K562 (cell line): Measurements from ENCODE around the gene RBFOX1. TPM values are rescaled to one million over a fixed set of nuclear protein-coding genes. Genes with fewer than 3 reads are reported as not detected.

Experiments used
- ATAC-seq: fragments of 200-7000 bp; cut with Tn5 transposase; 3 replicates; pipeline ENCODE4 v1.9.1; 2020; ENCODE audit warnings: moderate library complexity
- BruUV-seq: library from RNA; stranded (reverse); fragments of 400-500 nt; replicated peaks from 2 replicates; lab custom pipeline; 2021; lab: Mats Ljungman, UMichigan
- CTCF ChIA-PET: fragments of 300-600 bp; formaldehyde crosslinking; extraction: SDS; loops from one replicate; lab custom pipeline; 2021; ENCODE audit warnings: low intra/inter-chr PET ratio; lab: Yijun Ruan, JAX
- POLR2A ChIA-PET: fragments of 300-600, 350-650 bp; sonication (Branson Sonifier 250); formaldehyde crosslinking; extraction: SDS; loops from one replicate; lab custom pipeline; 2021; ENCODE audit warnings: antibody characterized with exemption, inconsistent platforms; lab: Yijun Ruan, JAX
- DNase-seq, 4 experiments: peaks; one replicate each; pipeline versions ENCODE4 v3.0.0 to v3.0.0-alpha.2; 2011 to 2018; ENCODE audit warnings: low spot score in 3 of 4, mixed read lengths in 3 of 4; ENCODE audit errors: extremely low read depth in 1 of 4
- FAIRE-seq: peaks from 2 replicates; lab custom pipeline; 2011; peaks lifted over from hg19 to GRCh38; lab: Jason Lieb, UNC
- H2AFZ ChIP-seq: 2 replicates; pipeline ENCODE4 v1.6.0; 2011; ENCODE audit warnings: low read depth, low read length, control low read depth, inconsistent platforms
- H3K27ac ChIP-seq: fragments of 200-600 bp; 3 replicates; pipeline ENCODE4 v1.8.0; 2011; ENCODE audit warnings: low read depth, mild to moderate bottlenecking, control low read depth, inconsistent platforms, low read length, moderate library complexity, mixed read lengths; ENCODE audit errors: extremely low read depth
- H3K27me3 ChIP-seq, 2 experiments: fragments of 300-600 bp in 1 of 2; 2 replicates in 1 of 2; 3 replicates in 1 of 2; pipeline versions ENCODE4 v1.6.0 to v1.8.0; 2011; ENCODE audit warnings: inconsistent platforms in 2 of 2, low read length in 2 of 2, mild to moderate bottlenecking in 1 of 2, mixed read lengths in 1 of 2, moderate library complexity in 1 of 2; ENCODE audit not compliant: control insufficient read depth in 2 of 2, insufficient read depth in 2 of 2
- H3K36me3 ChIP-seq: fragments of 300-600 bp; 3 replicates; pipeline ENCODE4 v1.8.0; 2011; ENCODE audit warnings: mild to moderate bottlenecking, low read length, inconsistent platforms; ENCODE audit not compliant: control insufficient read depth, insufficient read depth
- H3K4me1 ChIP-seq, 2 experiments: fragments of 200-600 bp in 1 of 2; replicated peaks in 1 of 2; 2 replicates in 1 of 2; 3 replicates in 1 of 2; pipeline versions ENCODE4 v1.5.1 to v1.8.0; 2011; ENCODE audit warnings: inconsistent platforms in 2 of 2, low read length in 2 of 2, mild to moderate bottlenecking in 1 of 2, mixed read lengths in 1 of 2, moderate library complexity in 1 of 2; ENCODE audit not compliant: control insufficient read depth in 2 of 2, insufficient read depth in 2 of 2
- H3K4me2 ChIP-seq: 2 replicates; pipeline ENCODE4 v1.6.1; 2011; ENCODE audit warnings: low read length, control low read depth, inconsistent platforms, mixed read lengths; ENCODE audit not compliant: insufficient read depth
- H3K4me3 ChIP-seq: fragments of 200-600 bp; sonication (generic), shearing (Covaris generic); 2 replicates; pipeline ENCODE4 v1.5.1; 2016; ENCODE audit warnings: control low read depth, inconsistent platforms
- H3K79me2 ChIP-seq: fragments of 200-600 bp; 3 replicates; pipeline ENCODE4 v1.8.0; 2011; ENCODE audit warnings: low read length, inconsistent platforms; ENCODE audit not compliant: control insufficient read depth, insufficient read depth
- H3K9ac ChIP-seq, 2 experiments: 2 replicates each; pipeline versions ENCODE4 v1.6.0 to v1.6.1; 2011; ENCODE audit warnings: low read depth in 2 of 2, low read length in 2 of 2, control low read depth in 1 of 2, inconsistent platforms in 1 of 2, mild to moderate bottlenecking in 1 of 2, mixed read lengths in 1 of 2; ENCODE audit not compliant: insufficient read depth in 1 of 2
- H3K9me1 ChIP-seq: one replicate; pipeline ENCODE4 v1.6.0; 2011; ENCODE audit warnings: inconsistent platforms, mild to moderate bottlenecking, low read length, moderate library complexity; ENCODE audit not compliant: control insufficient read depth, insufficient read depth
- H3K9me3 ChIP-seq: replicated peaks from 2 replicates; pipeline ENCODE4 v1.5.1; 2011; ENCODE audit warnings: low read depth, low read length, inconsistent platforms; ENCODE audit not compliant: control insufficient read depth, insufficient read depth
- H4K20me1 ChIP-seq: replicated peaks from 2 replicates; pipeline ENCODE4 v1.6.1; 2011; ENCODE audit warnings: low read length, inconsistent platforms, mixed read lengths; ENCODE audit not compliant: control insufficient read depth, insufficient read depth
- CBFB ChIP-seq: sonication (generic); formaldehyde crosslinking; IDR thresholded peaks from 2 replicates; pipeline ENCODE4 v1.4.0; 2020; ENCODE audit warnings: mild to moderate bottlenecking, missing genetic modification reagents
- KAT2B ChIP-seq: IDR thresholded peaks from one replicate; pipeline ENCODE4 v1.6.1; 2012; ENCODE audit warnings: low read depth, mild to moderate bottlenecking, control low read depth, inconsistent platforms, low read length, moderate library complexity
- MED1 ChIP-seq: sonication (generic); formaldehyde crosslinking; IDR thresholded peaks from 2 replicates; pipeline ENCODE4 v1.8.1; 2023; ENCODE audit warnings: missing genetic modification reagents, borderline replicate concordance
- MEF2D ChIP-seq: conservative IDR thresholded peaks from 2 replicates; pipeline ENCODE4 v1.6.1; 2016; ENCODE audit warnings: low read depth, missing genetic modification characterization, missing compliant biosample characterization
- MTA3 ChIP-seq: fragments of 450-650 bp; formaldehyde crosslinking; IDR thresholded peaks from 2 replicates; pipeline ENCODE4 v1.6.1; 2017; ENCODE audit warnings: mild to moderate bottlenecking, borderline replicate concordance
- PPARD ChIP-seq: fragments of 250-450 bp; sonication (Bioruptor Pico); IDR thresholded peaks from 2 replicates; pipeline ENCODE4 v1.8.0; 2022; ENCODE audit warnings: inconsistent platforms, mild to moderate bottlenecking, moderate library complexity
- RNF219 ChIP-seq: fragments of 250-450 bp; sonication (Bioruptor Pico); IDR thresholded peaks from 2 replicates; pipeline ENCODE4 v1.5.0; 2022; ENCODE audit warnings: mild to moderate bottlenecking
- SAFB2 ChIP-seq: fragments of 200-400 bp; formaldehyde crosslinking; IDR thresholded peaks from 2 replicates; pipeline ENCODE4 v1.6.1; 2018; ENCODE audit warnings: borderline replicate concordance, low read length, low read depth, moderate library complexity; ENCODE audit not compliant: severe bottlenecking
- SP1 ChIP-seq: sonication (generic); formaldehyde crosslinking; IDR thresholded peaks from 2 replicates; pipeline ENCODE4 v1.8.1; 2022; ENCODE audit warnings: mild to moderate bottlenecking, missing genetic modification reagents
- SRSF7 ChIP-seq: fragments of 200-400 bp; formaldehyde crosslinking; optimal IDR thresholded peaks from 2 replicates; pipeline ENCODE3; 2017; ENCODE audit warnings: mild to moderate bottlenecking, low read depth, low read length
- TFAM ChIP-seq: fragments of 250-450 bp; sonication (Bioruptor Pico); conservative IDR thresholded peaks from 2 replicates; pipeline ENCODE4 v1.5.0; 2021; ENCODE audit warnings: mild to moderate bottlenecking, moderate library complexity
- ZBTB17 ChIP-seq: fragments of 450-650 bp; formaldehyde crosslinking; IDR thresholded peaks from 2 replicates; pipeline ENCODE4 v1.4.0; 2020; ENCODE audit warnings: mild to moderate bottlenecking
- ZEB2 ChIP-seq: fragments of 450-650 bp; IDR thresholded peaks from 2 replicates; pipeline ENCODE4 v1.6.1; 2016
- ZNF239 ChIP-seq: fragments of 250-450 bp; sonication (Bioruptor Pico); IDR thresholded peaks from 2 replicates; pipeline ENCODE4 v1.4.0; 2020; ENCODE audit warnings: mild to moderate bottlenecking
- ZNF408 ChIP-seq: fragments of 250-450 bp; sonication (Bioruptor Pico); IDR thresholded peaks from 2 replicates; pipeline ENCODE4 v1.4.0; 2020; ENCODE audit warnings: low read depth, mild to moderate bottlenecking, moderate library complexity
- ZNF586 ChIP-seq: fragments of 450-650 bp; formaldehyde crosslinking; conservative IDR thresholded peaks from 2 replicates; pipeline ENCODE4 v1.4.0; 2020; ENCODE audit warnings: mild to moderate bottlenecking, moderate library complexity
- ZNF830 ChIP-seq: fragments of 250-450 bp; sonication (Bioruptor Pico); IDR thresholded peaks from 2 replicates; pipeline ENCODE4 v1.5.0; 2021; ENCODE audit warnings: mild to moderate bottlenecking
- WGBS: fragments of 100-300 bp; shearing (Covaris generic); methylation state at CpG from one replicate; pipeline ENCODE4 v1.1.6; 2016; ENCODE audit warnings: low coverage, mixed read lengths; ENCODE audit not compliant: insufficient coverage; ENCODE audit errors: missing lambda C conversion rate; 5-methylcytosine and 5-hydroxymethylcytosine counted together
- in situ Hi-C: fragments of 300-500 bp; cut with MboI; formaldehyde crosslinking; loops from 4 replicates; pipeline ENCODE4 v1.15.0; 2018; ENCODE audit warnings: inconsistent platforms, mixed read lengths
- intact Hi-C: fragments of 100-400 bp; cut with micrococcal nuclease; formaldehyde crosslinking; loops from 2 replicates; pipeline ENCODE4 v1.14.2; 2022
- polyA plus RNA-seq, 8 experiments: library from polyadenylated mRNA; depleted of rRNA in 4 of 8; stranded (reverse) in 5 of 8; unstranded in 3 of 8; fragments of >200 nt; fragmentation: Nextera tagmentation in 2 of 8; fragmentation: Illumina TruSeq in 1 of 8; extraction: Ambion mirVana in 2 of 8; extraction: Trizol in 1 of 8; gene quantifications; 2 replicates each; pipeline versions ENCODE4 v1.2.1 to v1.2.3, GENCODE V29; 2011 to 2014; ENCODE audit warnings: inconsistent platforms in 1 of 8, missing spikeins in 1 of 8
- total RNA-seq, 7 experiments: library from RNA; depleted of rRNA in 6 of 7; stranded (reverse); fragments of >200 nt in 6 of 7; fragmentation: Illumina TruSeq in 2 of 7; extraction: Trizol in 2 of 7; gene quantifications; 2 replicates each; pipeline versions ENCODE4 v1.2.1 to v1.2.3, GENCODE V29; 2011 to 2021; ENCODE audit warnings: low replicate concordance in 1 of 7
- TF ChIP-seq, protein P1 (sequence below): fragments of 250-450 bp; sonication (Bioruptor Pico); IDR thresholded peaks from 2 replicates; pipeline ENCODE4 v1.5.0; 2020; ENCODE audit warnings: mild to moderate bottlenecking
- TF ChIP-seq, protein P2 (sequence below), 2 experiments: IDR thresholded peaks; 2 replicates each; pipeline ENCODE4 v1.6.1; 2011; ENCODE audit warnings: borderline replicate concordance in 1 of 2, control low read depth in 1 of 2, low read depth in 1 of 2, low read length in 1 of 2, mild to moderate bottlenecking in 1 of 2, mixed read lengths in 1 of 2, moderate library complexity in 1 of 2; ENCODE audit not compliant: insufficient read depth in 1 of 2, insufficient read length in 1 of 2, poor library complexity in 1 of 2, severe bottlenecking in 1 of 2; ENCODE audit errors: extremely low read depth in 1 of 2

The RBFOX1 gene
- total and polyA plus RNA-seq, 9 of the 15 experiments (the other 6 are each of a cell fraction or from before 2014, with no cell fraction given), result 0.03 TPM; not detected in 8

- TF ChIP-seq, protein P1, sequence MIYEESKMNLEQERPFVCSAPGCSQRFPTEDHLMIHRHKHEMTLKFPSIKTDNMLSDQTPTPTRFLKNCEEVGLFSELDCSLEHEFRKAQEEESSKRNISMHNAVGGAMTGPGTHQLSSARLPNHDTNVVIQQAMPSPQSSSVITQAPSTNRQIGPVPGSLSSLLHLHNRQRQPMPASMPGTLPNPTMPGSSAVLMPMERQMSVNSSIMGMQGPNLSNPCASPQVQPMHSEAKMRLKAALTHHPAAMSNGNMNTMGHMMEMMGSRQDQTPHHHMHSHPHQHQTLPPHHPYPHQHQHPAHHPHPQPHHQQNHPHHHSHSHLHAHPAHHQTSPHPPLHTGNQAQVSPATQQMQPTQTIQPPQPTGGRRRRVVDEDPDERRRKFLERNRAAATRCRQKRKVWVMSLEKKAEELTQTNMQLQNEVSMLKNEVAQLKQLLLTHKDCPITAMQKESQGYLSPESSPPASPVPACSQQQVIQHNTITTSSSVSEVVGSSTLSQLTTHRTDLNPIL (CRISPR knock-in tag), result no peak
- TF ChIP-seq ZNF408, result no peak
- no peak for TF ChIP-seq ZEB2
- TF ChIP-seq ZBTB17 (CRISPR knock-in tag), result no peak
- TF ChIP-seq SP1 (CRISPR knock-in tag), result no peak
- TF ChIP-seq SRSF7, result no peak
- TF ChIP-seq PPARD (CRISPR knock-in tag), result no peak
- TF ChIP-seq KAT2B, result no peak
These were observed 347.7 kb downstream of the RBFOX1 start (continued) for GRCh38 chr16:7680296-7680695.

DNA sequence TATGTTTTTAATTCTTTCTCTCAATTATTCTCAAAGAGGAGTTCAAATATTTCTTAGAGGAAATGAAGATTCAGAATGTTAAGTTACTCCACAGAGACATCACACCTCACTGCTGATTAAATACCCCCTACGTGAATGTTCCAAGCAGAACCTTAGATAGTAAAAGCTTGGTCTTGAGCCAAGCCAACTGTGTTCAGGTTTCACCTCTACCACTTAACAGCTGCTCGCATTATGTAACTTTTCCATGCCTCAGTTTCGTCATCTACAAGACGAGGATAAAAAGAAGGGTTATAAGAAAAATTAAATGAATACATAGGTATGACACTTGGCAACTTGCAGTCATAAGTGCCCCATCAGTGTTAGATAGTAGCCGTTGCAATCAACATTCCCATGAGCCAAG, 356.2 kb downstream of the RBFOX1 start:
- H2AFZ ChIP-seq, result no peak overlapping the region
- ChIA-PET POLR2A (interaction anchor here (0.9 kb wide), 1 partner anchor 28 kb away, joined by 3 read pairs; no protein-coding TSS in a partner anchor), CTCF (interaction anchor here (0.8 kb wide), 1 partner anchor 485 kb away, joined by 3 read pairs; no protein-coding TSS in a partner anchor)
- BruUV-seq, result no TSS peak
- ATAC-seq (no peak), DNase-seq (no peak), FAIRE-seq (no peak)
- H3K9ac ChIP-seq, result no peak overlapping the region
- H3K79me2 ChIP-seq, result no peaks in the 10 kb centered on the region
- no peak overlapping the region for H3K4me3 ChIP-seq
- H3K4me2 ChIP-seq, result no peak overlapping the region
- no peaks in the 10 kb centered on the region for H4K20me1 ChIP-seq
- H3K36me3 ChIP-seq, result no peaks in the 10 kb centered on the region
- 1% methylated on average over 5 of the region's 5 CpGs for WGBS
- intact Hi-C loops, result no loop called here
- no peaks in the 10 kb centered on the region for H3K9me1 ChIP-seq
- no peak overlapping the region for H3K27ac ChIP-seq
- H3K4me1 ChIP-seq, result no peaks in the 10 kb centered on the region
- no peaks in the 10 kb centered on the region for H3K27me3 ChIP-seq
- in situ Hi-C loops, result no loop called here
- H3K9me3 ChIP-seq, result no peaks in the 10 kb centered on the region
- TF ChIP-seq MED1 (CRISPR knock-in tag) (no peak), MEF2D (tag) (no peak), ZNF830 (CRISPR knock-in tag) (no peak), SAFB2 (no peak), MTA3 (no peak), RNF219 (CRISPR knock-in tag) (no peak), TFAM (no peak), ZEB2 (no peak), ZNF239 (CRISPR knock-in tag) (no peak), ZNF586 (no peak), CBFB (CRISPR knock-in tag) (no peak)
- TF ChIP-seq, protein P2, sequence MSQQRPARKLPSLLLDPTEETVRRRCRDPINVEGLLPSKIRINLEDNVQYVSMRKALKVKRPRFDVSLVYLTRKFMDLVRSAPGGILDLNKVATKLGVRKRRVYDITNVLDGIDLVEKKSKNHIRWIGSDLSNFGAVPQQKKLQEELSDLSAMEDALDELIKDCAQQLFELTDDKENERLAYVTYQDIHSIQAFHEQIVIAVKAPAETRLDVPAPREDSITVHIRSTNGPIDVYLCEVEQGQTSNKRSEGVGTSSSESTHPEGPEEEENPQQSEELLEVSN (IDR thresholded peaks at IDR 0.05; ENCODE audit: borderline replicate concordance in 1 of 2, extremely low read depth in 1 of 2, insufficient read depth in 1 of 2, insufficient read length in 1 of 2, low read depth in 1 of 2, low read length in 1 of 2, poor library complexity in 1 of 2, severe bottlenecking in 1 of 2), result no peak
